ENCODE data around the gene LRRC25.

LRRC25 gene

GRCh38 chr19:18424890-18425514 is 27.6 kb upstream of the LRRC25 start:
- no peak for DNase-seq (ENCODE audit: low read depth in 2 of 2)

GRCh38 chr19:18424122-18424889 is 26.9 kb upstream of the LRRC25 start:
- no peak for DNase-seq (ENCODE audit: low read depth in 2 of 2)

- no peak for DNase-seq (ENCODE audit: low read depth in 2 of 2)
These were observed 26.0 kb upstream of the LRRC25 start for GRCh38 chr19:18423258-18424020.

- no peak for DNase-seq (ENCODE audit: low read depth in 2 of 2)
These were observed 25.2 kb upstream of the LRRC25 start for GRCh38 chr19:18422530-18423191.

GRCh38 chr19:18421371-18421959 is 24.0 kb upstream of the LRRC25 start:
- DNase-seq (ENCODE audit: low read depth in 2 of 2): no peak

GRCh38 chr19:18420930-18421329 is 23.5 kb upstream of the LRRC25 start:
- DNase-seq (ENCODE audit: low read depth in 2 of 2): no peak

- no peak for DNase-seq (ENCODE audit: low read depth in 2 of 2)
These were observed 22.5 kb upstream of the LRRC25 start for GRCh38 chr19:18419699-18420460.

GRCh38 chr19:18419195-18419698 is 21.8 kb upstream of the LRRC25 start, which contains the start of gene SSBP4:
Gene SSBP4, plus strand, starts transcription at chr19:18419398. Its CDS starts 251 bp downstream, at chr19:18419649.
- DNase-seq (ENCODE audit: low read depth in 2 of 2): peak in 1 of 2 donors; percentile 58

GRCh38 chr19:18418483-18419194 is 21.2 kb upstream of the LRRC25 start:
- no peak for DNase-seq (ENCODE audit: low read depth in 2 of 2)

GRCh38 chr19:18418029-18418482 is 20.6 kb upstream of the LRRC25 start:
- no peak for DNase-seq (ENCODE audit: low read depth in 2 of 2)

GRCh38 chr19:18417250-18418028 is 20.0 kb upstream of the LRRC25 start:
- no peak for DNase-seq (ENCODE audit: low read depth in 2 of 2)

GRCh38 chr19:18416778-18417249 is 19.4 kb upstream of the LRRC25 start:
- DNase-seq (ENCODE audit: low read depth in 2 of 2): peak in 1 of 2 donors; percentile 59

GRCh38 chr19:18415178-18415867 is 17.9 kb upstream of the LRRC25 start:
- DNase-seq (ENCODE audit: low read depth in 2 of 2): no peak

- no peak for DNase-seq (ENCODE audit: low read depth in 2 of 2)
These were observed 17.2 kb upstream of the LRRC25 start for GRCh38 chr19:18414504-18415177.

GRCh38 chr19:18412610-18413239 is 15.3 kb upstream of the LRRC25 start:
- DNase-seq (ENCODE audit: low read depth in 2 of 2): no peak

GRCh38 chr19:18408053-18408476 is 10.6 kb upstream of the LRRC25 start:
- DNase-seq (ENCODE audit: low read depth in 2 of 2): no peak

GRCh38 chr19:18406749-18407148 is 9.3 kb upstream of the LRRC25 start:
- no peak for DNase-seq (ENCODE audit: low read depth in 2 of 2)

Measured in activated CD4-positive, alpha-beta T cell treated with anti-CD3 and anti-CD28 coated beads for 24 hours (primary cell).